Endothelial cell of umbilical vein (primary cell): Measurements from ENCODE around the gene VSNL1. TPM values are rescaled to one million over a fixed set of nuclear protein-coding genes. Genes with fewer than 3 reads are reported as not detected.

Experiments
- BruUV-seq: library from RNA; stranded (reverse); fragments of 400-500 nt; replicated peaks from 2 replicates; lab custom pipeline; 2021; lab: Mats Ljungman, UMichigan
- CTCF ChIA-PET: fragments of 300-600, 350-600 bp; sonication (Branson Sonifier 250); formaldehyde crosslinking; loops from one replicate; lab custom pipeline; 2021; ENCODE audit warnings: antibody characterized with exemption, inconsistent platforms; lab: Charles Lee
- POLR2A ChIA-PET: fragments of 300-600, 350-600 bp; sonication (Branson Sonifier 250); formaldehyde crosslinking; loops from one replicate; lab custom pipeline; 2021; ENCODE audit warnings: antibody characterized with exemption, inconsistent platforms; lab: Charles Lee
- DNase-seq: peaks from one replicate; pipeline ENCODE4 v3.0.0-alpha.2; 2011; ENCODE audit warnings: low read depth, low spot score
- FAIRE-seq: peaks from 2 replicates; lab custom pipeline; 2011; peaks lifted over from hg19 to GRCh38; lab: Jason Lieb, UNC
- H2AFZ ChIP-seq: 2 replicates; pipeline ENCODE4 v1.6.0; 2012; ENCODE audit warnings: low read depth, low read length, control low read depth, inconsistent platforms
- H3K27ac ChIP-seq: 2 replicates; pipeline ENCODE4 v1.5.1; 2011; ENCODE audit warnings: low read depth, mild to moderate bottlenecking, control low read depth, low read length, moderate library complexity; ENCODE audit not compliant: insufficient read depth
- H3K27me3 ChIP-seq, 2 experiments: 2 replicates each; pipeline versions ENCODE4 v1.6.0 to v1.6.1; 2011; ENCODE audit warnings: low read length in 2 of 2, mixed read lengths in 1 of 2; ENCODE audit not compliant: control insufficient read depth in 2 of 2, insufficient read depth in 2 of 2
- H3K36me3 ChIP-seq, 2 experiments: 2 replicates in 1 of 2; 3 replicates in 1 of 2; pipeline ENCODE4 v1.5.1; 2011; ENCODE audit warnings: low read length in 2 of 2, mild to moderate bottlenecking in 1 of 2, moderate library complexity in 1 of 2; ENCODE audit not compliant: control insufficient read depth in 2 of 2, insufficient read depth in 2 of 2; ENCODE audit errors: extremely low read depth in 1 of 2
- H3K4me1 ChIP-seq: 3 replicates; pipeline ENCODE4 v1.5.1; 2011; ENCODE audit warnings: mild to moderate bottlenecking, low read length; ENCODE audit not compliant: control insufficient read depth, insufficient read depth; ENCODE audit errors: extremely low read depth
- H3K4me2 ChIP-seq: 2 replicates; pipeline ENCODE4 v1.6.1; 2011; ENCODE audit warnings: low read length, control low read depth, mixed read lengths; ENCODE audit not compliant: insufficient read depth
- H3K4me3 ChIP-seq, 3 experiments: fragments of 200-600 bp in 1 of 3; sonication (generic), shearing (Covaris generic) in 1 of 3; replicated peaks in 1 of 3; 2 replicates each; pipeline ENCODE4 v1.5.1; 2011 to 2016; ENCODE audit warnings: control low read depth in 3 of 3, low read length in 3 of 3, mild to moderate bottlenecking in 2 of 3, inconsistent platforms in 1 of 3, low read depth in 1 of 3, moderate library complexity in 1 of 3; ENCODE audit not compliant: insufficient read depth in 1 of 3
- H3K79me2 ChIP-seq: 2 replicates; pipeline ENCODE4 v1.6.0; 2012; ENCODE audit warnings: low read length, inconsistent platforms; ENCODE audit not compliant: control insufficient read depth, insufficient read depth
- H3K9ac ChIP-seq: replicated peaks from 2 replicates; pipeline ENCODE3; 2011; ENCODE audit warnings: low read length, control low read depth; ENCODE audit not compliant: insufficient read depth; ENCODE audit errors: extremely low read depth
- H3K9me1 ChIP-seq: replicated peaks from 3 replicates; pipeline ENCODE4 v1.6.0; 2011; ENCODE audit warnings: mild to moderate bottlenecking, low read length; ENCODE audit not compliant: control insufficient read depth, insufficient read depth; ENCODE audit errors: extremely low read depth
- H3K9me3 ChIP-seq: replicated peaks from 2 replicates; pipeline ENCODE4 v1.5.1; 2012; ENCODE audit warnings: low read length, inconsistent platforms; ENCODE audit not compliant: control insufficient read depth, insufficient read depth
- H4K20me1 ChIP-seq: replicated peaks from 2 replicates; pipeline ENCODE3; 2011; ENCODE audit warnings: mild to moderate bottlenecking, low read length; ENCODE audit not compliant: control insufficient read depth, insufficient read depth; ENCODE audit errors: extremely low read depth
- EZH2 ChIP-seq: IDR thresholded peaks from 2 replicates; pipeline ENCODE4 v1.6.1; 2012; ENCODE audit warnings: borderline replicate concordance, low read depth, mild to moderate bottlenecking, moderate library complexity, low read length, inconsistent platforms; ENCODE audit not compliant: severe bottlenecking
- FOS ChIP-seq: IDR thresholded peaks from 2 replicates; pipeline ENCODE4 v1.6.1; 2011; ENCODE audit warnings: mild to moderate bottlenecking, low read length, moderate library complexity, borderline replicate concordance; ENCODE audit not compliant: insufficient read depth
- GATA2 ChIP-seq: IDR thresholded peaks from 2 replicates; pipeline ENCODE4 v1.7.0; 2011; ENCODE audit warnings: low read depth, mild to moderate bottlenecking, moderate library complexity, mixed read lengths, low read length; ENCODE audit not compliant: insufficient read length, insufficient read depth
- JUN ChIP-seq: IDR thresholded peaks from 2 replicates; pipeline ENCODE4 v1.6.1; 2011; ENCODE audit warnings: borderline replicate concordance, low read depth; ENCODE audit not compliant: insufficient read length, insufficient read depth
- MYC ChIP-seq: IDR thresholded peaks from one replicate; pipeline ENCODE4 v1.6.1; 2011; ENCODE audit warnings: mild to moderate bottlenecking, low read depth, low read length
- POLR2A ChIP-seq: IDR thresholded peaks from 2 replicates; pipeline ENCODE4 v1.6.1; 2012; ENCODE audit warnings: low read depth, mild to moderate bottlenecking, control low read depth, low read length
- POLR2AphosphoS5 ChIP-seq: IDR thresholded peaks from 2 replicates; pipeline ENCODE4 v1.6.1; 2012; ENCODE audit warnings: low read depth, mild to moderate bottlenecking, control low read depth, low read length, moderate library complexity; ENCODE audit not compliant: insufficient read depth
- dilution Hi-C: fragments of 300-500 bp; cut with MboI; formaldehyde crosslinking; loops from one replicate; pipeline ENCODE4 v1.15.0; 2019; ENCODE audit warnings: low sequenced_read_pairs; ENCODE audit not compliant: extremely low pct_ligation_motif_present
- intact Hi-C: fragments of 100-400 bp; cut with micrococcal nuclease; formaldehyde crosslinking; loops from one replicate; pipeline ENCODE4 v1.10.0; 2022
- polyA plus RNA-seq, 4 experiments: library from polyadenylated mRNA; depleted of rRNA in 3 of 4; stranded (reverse) in 3 of 4; unstranded in 1 of 4; fragments of >200 nt; gene quantifications; 2 replicates each; pipeline versions ENCODE4 v1.2.1 to v1.2.3, GENCODE V29; 2011 to 2012; ENCODE audit warnings: missing spikeins in 1 of 4
- total RNA-seq: library from RNA; stranded (reverse); gene quantifications from 2 replicates; pipeline ENCODE4 v1.2.3, GENCODE V29; 2021
- TF ChIP-seq, protein P1 (sequence below), 2 donors: IDR thresholded peaks; 1 replicate in 1 of 2; 2 replicates in 1 of 2; pipeline ENCODE4 v1.5.1; 2011; ENCODE audit warnings: low read length in 2 of 2, mild to moderate bottlenecking in 2 of 2, moderate library complexity in 2 of 2, control low read depth in 1 of 2, inconsistent platforms in 1 of 2, low read depth in 1 of 2; ENCODE audit not compliant: insufficient read depth in 1 of 2; ENCODE audit errors: extremely low read depth in 1 of 2
- TF ChIP-seq, protein P2 (sequence below): IDR thresholded peaks from 2 replicates; pipeline ENCODE4 v1.6.1; 2011; ENCODE audit not compliant: insufficient read depth, insufficient read length

The VSNL1 gene
- total and polyA plus RNA-seq, 2 donors (not counting 3 experiments of a cell fraction or from before 2014, with no cell fraction given): not detected

DNA sequence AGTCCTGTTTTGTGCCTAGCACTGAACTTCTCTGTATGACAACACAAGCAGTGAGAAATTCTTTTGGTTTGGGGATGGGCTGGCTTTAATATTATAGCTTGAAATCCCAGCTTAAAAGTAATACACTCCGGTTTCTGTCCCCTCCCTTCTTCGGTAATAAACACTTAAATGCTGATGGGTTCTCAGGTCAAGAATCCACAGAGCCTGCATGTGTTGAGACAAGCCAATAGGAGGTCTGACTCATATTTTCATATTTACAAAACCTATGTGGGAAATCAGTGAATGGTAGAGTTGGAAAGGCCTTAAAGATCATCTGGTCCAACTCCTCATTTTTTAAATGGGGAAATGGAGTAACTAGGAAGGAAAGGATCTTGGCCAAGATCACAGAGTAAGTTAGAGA lies 47.5 kb downstream of the VSNL1 start:
- Histone ChIP-seq H3K4me1 (no peaks in the 10 kb centered on the region), H3K79me2 (no peaks in the 10 kb centered on the region), H3K27me3 (no peaks in the 10 kb centered on the region), H3K27ac (no peak overlapping the region), H4K20me1 (no peaks in the 10 kb centered on the region), H3K9me3 (no peaks in the 10 kb centered on the region), H3K9ac (no peak overlapping the region), H3K36me3 (no peaks in the 10 kb centered on the region), H3K4me3 (no peak overlapping the region), H3K4me2 (no peak overlapping the region), H3K9me1 (no peaks in the 10 kb centered on the region), H2AFZ (no peak overlapping the region)
- dilution Hi-C loops (no loop called here), intact Hi-C loops (no loop called here)
- ChIA-PET POLR2A (no interaction called here), CTCF (no interaction called here)
- BruUV-seq: no TSS peak
- no peak for FAIRE-seq
- TF ChIP-seq POLR2A (no peak), JUN (no peak), MYC (no peak), FOS (no peak), GATA2 (no peak), EZH2 (no peak), POLR2AphosphoS5 (no peak)
- TF ChIP-seq, protein P1, sequence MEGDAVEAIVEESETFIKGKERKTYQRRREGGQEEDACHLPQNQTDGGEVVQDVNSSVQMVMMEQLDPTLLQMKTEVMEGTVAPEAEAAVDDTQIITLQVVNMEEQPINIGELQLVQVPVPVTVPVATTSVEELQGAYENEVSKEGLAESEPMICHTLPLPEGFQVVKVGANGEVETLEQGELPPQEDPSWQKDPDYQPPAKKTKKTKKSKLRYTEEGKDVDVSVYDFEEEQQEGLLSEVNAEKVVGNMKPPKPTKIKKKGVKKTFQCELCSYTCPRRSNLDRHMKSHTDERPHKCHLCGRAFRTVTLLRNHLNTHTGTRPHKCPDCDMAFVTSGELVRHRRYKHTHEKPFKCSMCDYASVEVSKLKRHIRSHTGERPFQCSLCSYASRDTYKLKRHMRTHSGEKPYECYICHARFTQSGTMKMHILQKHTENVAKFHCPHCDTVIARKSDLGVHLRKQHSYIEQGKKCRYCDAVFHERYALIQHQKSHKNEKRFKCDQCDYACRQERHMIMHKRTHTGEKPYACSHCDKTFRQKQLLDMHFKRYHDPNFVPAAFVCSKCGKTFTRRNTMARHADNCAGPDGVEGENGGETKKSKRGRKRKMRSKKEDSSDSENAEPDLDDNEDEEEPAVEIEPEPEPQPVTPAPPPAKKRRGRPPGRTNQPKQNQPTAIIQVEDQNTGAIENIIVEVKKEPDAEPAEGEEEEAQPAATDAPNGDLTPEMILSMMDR (IDR thresholded peaks at IDR 0.05; ENCODE audit: extremely low read depth in 1 of 2, insufficient read depth in 1 of 2, low read depth in 1 of 2, low read length in 2 of 2): no peak
- TF ChIP-seq, protein P2, sequence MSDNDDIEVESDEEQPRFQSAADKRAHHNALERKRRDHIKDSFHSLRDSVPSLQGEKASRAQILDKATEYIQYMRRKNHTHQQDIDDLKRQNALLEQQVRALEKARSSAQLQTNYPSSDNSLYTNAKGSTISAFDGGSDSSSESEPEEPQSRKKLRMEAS: no peak
- no peak for DNase-seq
